Loucy (cell line): Measurements from ENCODE around the gene MSL3.

Experiments
- H2AFZ ChIP-seq: fragments of 200-600 bp; sonication (generic); 2 replicates; pipeline ENCODE4 v1.6.0; 2016; ENCODE audit warnings: antibody characterized with exemption, mild to moderate bottlenecking, low read length, moderate library complexity
- H3F3A ChIP-seq: fragments of 200-600 bp; 2 replicates; pipeline ENCODE4 v1.6.0; 2016; ENCODE audit warnings: antibody characterized with exemption, low read depth, mild to moderate bottlenecking
- H3K27me3 ChIP-seq: fragments of 200-600 bp; sonication (generic); 2 replicates; pipeline ENCODE4 v1.6.1; 2014; ENCODE audit warnings: low read length, mild to moderate bottlenecking; ENCODE audit not compliant: insufficient read depth, poor library complexity, severe bottlenecking
- H3K36me3 ChIP-seq: fragments of 200-600 bp; sonication (generic); 2 replicates; pipeline ENCODE4 v1.6.1; 2016; ENCODE audit warnings: low read length; ENCODE audit not compliant: insufficient read depth
- H3K4me1 ChIP-seq: fragments of 200-600 bp; sonication (generic); 2 replicates; pipeline ENCODE4 v1.5.1; 2014; ENCODE audit warnings: low read length, mild to moderate bottlenecking; ENCODE audit not compliant: insufficient read depth, poor library complexity, severe bottlenecking
- H3K4me2 ChIP-seq: fragments of 200-600 bp; sonication (generic); 2 replicates; pipeline ENCODE4 v1.6.0; 2014; ENCODE audit warnings: antibody characterized with exemption, low read length, low read depth, mild to moderate bottlenecking; ENCODE audit not compliant: poor library complexity, severe bottlenecking
- H3K4me3 ChIP-seq: fragments of 200-600 bp; sonication (generic); 2 replicates; pipeline ENCODE4 v1.5.1; 2014; ENCODE audit warnings: low read length, mild to moderate bottlenecking, mixed read lengths; ENCODE audit not compliant: poor library complexity, severe bottlenecking
- H3K79me2 ChIP-seq: fragments of 200-600 bp; sonication (generic); 2 replicates; pipeline ENCODE4 v1.6.1; 2014; ENCODE audit warnings: low read length; ENCODE audit not compliant: insufficient read depth
- H3K9ac ChIP-seq: fragments of 200-600 bp; sonication (generic); 2 replicates; pipeline ENCODE4 v1.6.0; 2014; ENCODE audit warnings: mild to moderate bottlenecking, low read depth, low read length, moderate library complexity; ENCODE audit not compliant: poor library complexity, severe bottlenecking
- H3K9me2 ChIP-seq: fragments of 200-600 bp; sonication (generic); replicated peaks from 2 replicates; pipeline ENCODE4 v1.6.1; 2016; ENCODE audit warnings: low read depth, low read length, mixed read lengths
- H3K9me3 ChIP-seq: fragments of 200-600 bp; sonication (generic); 2 replicates; pipeline ENCODE4 v1.6.1; 2014; ENCODE audit warnings: mild to moderate bottlenecking, antibody characterized with exemption, low read length, low read depth; ENCODE audit not compliant: insufficient read depth
- H4K20me1 ChIP-seq: fragments of 200-600 bp; sonication (generic); 2 replicates; pipeline ENCODE4 v1.6.0; 2014; ENCODE audit warnings: antibody characterized with exemption, low read length, mild to moderate bottlenecking; ENCODE audit not compliant: insufficient read depth, poor library complexity, severe bottlenecking
- EZH2phosphoT487 ChIP-seq: fragments of 200-600 bp; IDR thresholded peaks from 2 replicates; pipeline ENCODE4 v1.6.1; 2018; ENCODE audit warnings: antibody characterized with exemption, mild to moderate bottlenecking, moderate library complexity, borderline replicate concordance
- TF ChIP-seq, protein P1 (sequence below): fragments of 200-600 bp; sonication (generic); conservative IDR thresholded peaks from 2 replicates; pipeline ENCODE4 v1.5.1; 2014; ENCODE audit warnings: mild to moderate bottlenecking, antibody characterized with exemption, low read length

MSL3 gene

GRCh38 chrX:11745881-11746280 is 12.2 kb upstream of the MSL3 start:
- TF ChIP-seq, protein P1, sequence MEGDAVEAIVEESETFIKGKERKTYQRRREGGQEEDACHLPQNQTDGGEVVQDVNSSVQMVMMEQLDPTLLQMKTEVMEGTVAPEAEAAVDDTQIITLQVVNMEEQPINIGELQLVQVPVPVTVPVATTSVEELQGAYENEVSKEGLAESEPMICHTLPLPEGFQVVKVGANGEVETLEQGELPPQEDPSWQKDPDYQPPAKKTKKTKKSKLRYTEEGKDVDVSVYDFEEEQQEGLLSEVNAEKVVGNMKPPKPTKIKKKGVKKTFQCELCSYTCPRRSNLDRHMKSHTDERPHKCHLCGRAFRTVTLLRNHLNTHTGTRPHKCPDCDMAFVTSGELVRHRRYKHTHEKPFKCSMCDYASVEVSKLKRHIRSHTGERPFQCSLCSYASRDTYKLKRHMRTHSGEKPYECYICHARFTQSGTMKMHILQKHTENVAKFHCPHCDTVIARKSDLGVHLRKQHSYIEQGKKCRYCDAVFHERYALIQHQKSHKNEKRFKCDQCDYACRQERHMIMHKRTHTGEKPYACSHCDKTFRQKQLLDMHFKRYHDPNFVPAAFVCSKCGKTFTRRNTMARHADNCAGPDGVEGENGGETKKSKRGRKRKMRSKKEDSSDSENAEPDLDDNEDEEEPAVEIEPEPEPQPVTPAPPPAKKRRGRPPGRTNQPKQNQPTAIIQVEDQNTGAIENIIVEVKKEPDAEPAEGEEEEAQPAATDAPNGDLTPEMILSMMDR: no peak
- H3K27me3 ChIP-seq: no peaks in the 10 kb centered on the region
- no peaks in the 10 kb centered on the region for H3K4me1 ChIP-seq
- no peak overlapping the region for H2AFZ ChIP-seq
- H3K9ac ChIP-seq: no peak overlapping the region
- H3K9me2 ChIP-seq: no peaks in the 10 kb centered on the region
- no peaks in the 10 kb centered on the region for H4K20me1 ChIP-seq
- no peaks in the 10 kb centered on the region for H3F3A ChIP-seq
- H3K4me3 ChIP-seq: no peak overlapping the region
- H3K9me3 ChIP-seq: no peaks in the 10 kb centered on the region
- no peak overlapping the region for H3K4me2 ChIP-seq
- no peaks in the 10 kb centered on the region for H3K36me3 ChIP-seq
- no peaks in the 10 kb centered on the region for H3K79me2 ChIP-seq

- Histone ChIP-seq H3K4me1 (no peaks in the 10 kb centered on the region), H2AFZ (no peak overlapping the region), H3K9me3 (no peaks in the 10 kb centered on the region), H3K9ac (no peak overlapping the region), H3K9me2 (no peaks in the 10 kb centered on the region), H3K4me2 (no peak overlapping the region), H3K4me3 (no peak overlapping the region), H3F3A (no peaks in the 10 kb centered on the region), H3K36me3 (no peaks in the 10 kb centered on the region), H3K79me2 (no peaks in the 10 kb centered on the region), H4K20me1 (no peaks in the 10 kb centered on the region), H3K27me3 (no peaks in the 10 kb centered on the region)
- TF ChIP-seq EZH2phosphoT487: no peak
- TF ChIP-seq, protein P1: no peak
Observed at GRCh38 chrX:11750046-11750445, 8.0 kb upstream of the MSL3 start.

DNA sequence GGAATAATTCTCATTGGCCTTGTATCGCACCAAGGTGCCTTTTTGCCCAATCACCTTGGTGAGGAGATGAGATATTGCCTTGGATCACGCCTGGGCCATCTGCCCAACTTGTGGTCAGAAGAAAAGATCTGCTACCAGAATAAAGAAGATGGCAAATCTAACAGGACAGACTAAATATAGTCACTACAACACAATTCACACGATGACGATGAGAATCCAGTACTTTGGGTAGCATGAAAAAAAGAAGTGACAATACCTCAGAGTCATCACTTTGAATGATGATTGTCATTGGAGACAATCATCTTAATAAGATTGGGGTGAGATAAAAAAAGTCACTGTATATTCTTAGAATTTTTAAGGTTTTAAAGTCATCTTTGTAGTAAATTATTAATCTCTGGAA is 7.3 kb upstream of the MSL3 start:
- no peak for TF ChIP-seq EZH2phosphoT487
- TF ChIP-seq, protein P1: no peak
- no peak overlapping the region for H3K4me2 ChIP-seq
- H3K9me3 ChIP-seq: no peaks in the 10 kb centered on the region
- no peaks in the 10 kb centered on the region for H4K20me1 ChIP-seq
- H3K27me3 ChIP-seq: no peaks in the 10 kb centered on the region
- no peaks in the 10 kb centered on the region for H3K79me2 ChIP-seq
- no peak overlapping the region for H2AFZ ChIP-seq
- H3K9me2 ChIP-seq: no peaks in the 10 kb centered on the region
- no peak overlapping the region for H3K9ac ChIP-seq
- no peak overlapping the region for H3K4me3 ChIP-seq
- H3F3A ChIP-seq: no peaks in the 10 kb centered on the region
- H3K36me3 ChIP-seq: no peaks in the 10 kb centered on the region
- H3K4me1 ChIP-seq: no peaks in the 10 kb centered on the region
